Measurements from ENCODE around the gene IL15RA. TPM values are rescaled to one million over a fixed set of nuclear protein-coding genes. Genes with fewer than 3 reads are reported as not detected.
A peak's percentile ranks its signal among the peaks of the same experiment; 100 is the strongest.

The IL15RA gene
- total and polyA plus RNA-seq, 2 of the 8 experiments (the other 6 are each of a cell fraction or from before 2014, with no cell fraction given) = 1.3 to 1.4 TPM

- no peak overlapping the region for H3K4me3 ChIP-seq (ENCODE audit: extremely low read depth in 1 of 4, insufficient read depth in 2 of 4, low read depth in 3 of 4, low read length in 4 of 4)
These were observed 15.8 kb downstream of the IL15RA start for GRCh38 chr10:5961405-5962100.

More at GRCh38 chr10:5961405-5962100, 15.8 kb downstream of the IL15RA start:
- no peak overlapping the region for H3K4me2 ChIP-seq (ENCODE audit: insufficient read depth in 1 of 2, low read depth in 2 of 2, low read length in 2 of 2)
- 87% methylated on average over 29 of the region's 29 CpGs; no CpG with 5 or more reads in 1 of the 2 experiments for WGBS, 2 experiments (ENCODE audit: extremely low coverage in 1 of 2, insufficient coverage in 1 of 2, insufficient read length in 1 of 2, insufficient replicate concordance in 2 of 2, low coverage in 1 of 2, low lambda C conversion rate in 2 of 2, missing lambda C conversion rate in 1 of 2)
- H3K4me1 ChIP-seq (replicated peaks in 1 of 4; ENCODE audit: control insufficient read depth in 3 of 4, insufficient read depth in 4 of 4, low read length in 3 of 4) = no peaks in the 10 kb centered on the region
- no peak overlapping the region for H3K14ac ChIP-seq (ENCODE audit: insufficient read length)
- peak overlapping the region; percentile 80; the same call in 1 of the 2 replicates for H4K8ac ChIP-seq (ENCODE audit: extremely low read depth, insufficient read depth, low read length)
- ChIA-PET POLR2A (ENCODE audit: partially characterized antibody) (no interaction called here), CTCF (ENCODE audit: partially characterized antibody) (interaction anchor here (0.6 to 2.0 kb wide), 4 partner anchors 10 to 343 kb away, joined by 3 to 7 read pairs (median 3); no protein-coding TSS in a partner anchor)
- H3K79me2 ChIP-seq (ENCODE audit: control insufficient read depth in 1 of 2, insufficient read depth in 2 of 2, low read length in 2 of 2) = no peaks in the 10 kb centered on the region
- no peak overlapping the region for H4K5ac ChIP-seq (ENCODE audit: insufficient read length, low read depth, low read length)
- H2BK20ac ChIP-seq (ENCODE audit: low read length) = no peak overlapping the region
- TF ChIP-seq RBBP5 (IDR thresholded peaks at IDR 0.05; ENCODE audit: borderline replicate concordance, low read depth, low read length) = no peak
- no peak for TF ChIP-seq RFX5 (IDR thresholded peaks at IDR 0.05; ENCODE audit: borderline replicate concordance, low read depth, low read length)
- no peaks in the 10 kb centered on the region for H3K23me2 ChIP-seq (ENCODE audit: low read depth, low read length)
- no peaks in the 10 kb centered on the region for H4K20me1 ChIP-seq (replicated peaks in 1 of 2; ENCODE audit: control insufficient read depth in 1 of 2, insufficient read depth in 2 of 2, low read length in 2 of 2)
- no peak overlapping the region for H2BK12ac ChIP-seq (ENCODE audit: low read depth, low read length)
- no peak overlapping the region for H3K23ac ChIP-seq (ENCODE audit: insufficient read length)
- 0 out of 7 replicates have a peak, but pooled peaks cover 0 to 2% (median 0%) of the 10 kb centered on the region in 4 experiments for H3K27me3 ChIP-seq (replicated peaks in 1 of 4; ENCODE audit: control insufficient read depth in 3 of 4, extremely low read depth in 1 of 4, insufficient read depth in 3 of 4, low read length in 3 of 4)
- no peak overlapping the region for H3K4ac ChIP-seq (replicated peaks; ENCODE audit: insufficient read length, low read depth, low read length)
- no peak overlapping the region for H2AK5ac ChIP-seq (ENCODE audit: low read depth, low read length)
- H2BK15ac ChIP-seq (ENCODE audit: low read length) = peak overlapping the region; percentile 54; the same call in 1 of the 2 replicates
- H3K18ac ChIP-seq (ENCODE audit: extremely low read depth, low read length) = no peak overlapping the region
- 0 out of 2 replicates have a peak overlapping the region, but pooled peaks have one; percentile 29 for H2BK5ac ChIP-seq (ENCODE audit: low read depth, low read length)
- no peak overlapping the region for H2BK120ac ChIP-seq (replicated peaks; ENCODE audit: low read depth, low read length)
- no peaks in the 10 kb centered on the region for H3K9me3 ChIP-seq (ENCODE audit: insufficient read depth in 2 of 2, low read depth in 1 of 2, low read length in 1 of 2)
- no peak overlapping the region for H2AFZ ChIP-seq (ENCODE audit: low read length)
- no peak overlapping the region for H3K56ac ChIP-seq (replicated peaks; ENCODE audit: insufficient read length, low read depth, low read length)
- no peak overlapping the region for H3K9ac ChIP-seq (replicated peaks in 1 of 4; ENCODE audit: extremely low read depth in 1 of 4, low read depth in 3 of 4, low read length in 3 of 4)
- no peak overlapping the region for H3K27ac ChIP-seq (ENCODE audit: low read depth, low read length)
- H3K36me3 ChIP-seq (ENCODE audit: control insufficient read depth in 2 of 4, insufficient read depth in 4 of 4, low read length in 3 of 4) = no peaks in the 10 kb centered on the region
- no peaks in the 10 kb centered on the region for H3K79me1 ChIP-seq (ENCODE audit: low read depth, low read length)
- no peak for FAIRE-seq
- no peak for DNase-seq (ENCODE audit: low read depth in 1 of 2, low spot score in 2 of 2)
- H4K91ac ChIP-seq (replicated peaks; ENCODE audit: insufficient read length, low read length) = no peak overlapping the region
